HCT116 (cell line): ENCODE results near the gene TST. TPM values are rescaled to one million over a fixed set of nuclear protein-coding genes. Genes with fewer than 3 reads are reported as not detected.
A peak's percentile ranks its signal among the peaks of the same experiment; 100 is the strongest.

Source experiments
- ATAC-seq: fragments of 200-7000 bp; cut with Tn5 transposase; 2 replicates; pipeline ENCODE4 v1.9.1; 2020; ENCODE audit warnings: mild to moderate bottlenecking, moderate library complexity
- BruUV-seq: library from RNA; stranded (reverse); fragments of 400-500 nt; replicated peaks from 2 replicates; lab custom pipeline; 2021; lab: Mats Ljungman, UMichigan
- CTCF ChIA-PET: fragments of 300-600 bp; sonication (Branson Sonifier 250); formaldehyde crosslinking; loops from one replicate; lab custom pipeline; 2021; ENCODE audit warnings: antibody characterized with exemption; lab: Charles Lee
- POLR2A ChIA-PET: fragments of 300-600, 350-600 bp; sonication (Branson Sonifier 250); formaldehyde crosslinking; loops from one replicate; lab custom pipeline; 2021; ENCODE audit warnings: antibody characterized with exemption; lab: Charles Lee
- RAD21 ChIA-PET, 2 experiments: fragments of 300-600 bp; sonication (Branson Sonifier 250); formaldehyde crosslinking; loops; one replicate each; lab custom pipeline; 2023; ENCODE audit warnings: low total read pairs in 2 of 2; ENCODE audit not compliant: uncharacterized antibody in 2 of 2, unreplicated experiment in 2 of 2, low non-redundant PET in 1 of 2; lab: Charles Lee
- DNase-seq: peaks from one replicate; pipeline ENCODE4 v3.0.0-alpha.2; 2010; ENCODE audit warnings: low read depth, low spot score
- H2AFZ ChIP-seq: fragments of 200-600 bp; shearing (Covaris generic), sonication (generic); 2 replicates; pipeline ENCODE4 v1.6.1; 2017; ENCODE audit warnings: low read depth, mixed run types, mixed read lengths, antibody characterized with exemption, low read length; ENCODE audit not compliant: poor library complexity, severe bottlenecking
- H3K27ac ChIP-seq: 2 replicates; pipeline ENCODE4 v1.5.1; 2012; ENCODE audit warnings: low read depth, low read length
- H3K27me3 ChIP-seq: fragments of 200-600 bp; sonication (generic); 2 replicates; pipeline ENCODE4 v1.6.1; 2016; ENCODE audit warnings: mixed run types, low read length, mixed read lengths; ENCODE audit not compliant: insufficient read depth
- H3K36me3 ChIP-seq, 2 experiments: fragments of 200-500 bp in 1 of 2; fragments of 200-600 bp in 1 of 2; sonication (Bioruptor generic) in 1 of 2; sonication (generic) in 1 of 2; 2 replicates each; pipeline versions ENCODE4 v1.5.1 to v1.6.1; 2014 to 2016; ENCODE audit warnings: low read length in 2 of 2, inconsistent platforms in 1 of 2, mixed read lengths in 1 of 2, mixed run types in 1 of 2; ENCODE audit not compliant: insufficient read depth in 2 of 2, control insufficient read depth in 1 of 2
- H3K4me1 ChIP-seq, 2 experiments: fragments of 200-600 bp in 1 of 2; sonication (generic) in 1 of 2; 2 replicates each; pipeline versions ENCODE4 v1.5.1 to v1.6.1; 2012 to 2017; ENCODE audit warnings: low read length in 2 of 2, inconsistent platforms in 1 of 2, mild to moderate bottlenecking in 1 of 2, mixed read lengths in 1 of 2, mixed run types in 1 of 2, moderate library complexity in 1 of 2; ENCODE audit not compliant: insufficient read depth in 2 of 2, control insufficient read depth in 1 of 2
- H3K4me2 ChIP-seq: fragments of 200-600 bp; sonication (generic); 2 replicates; pipeline ENCODE4 v1.6.1; 2017; ENCODE audit warnings: mixed run types, low read length, mixed read lengths
- H3K4me3 ChIP-seq, 2 experiments: fragments of 200-600 bp in 1 of 2; sonication (generic) in 1 of 2; replicated peaks in 1 of 2; 2 replicates each; pipeline ENCODE4 v1.5.1; 2011 to 2016; ENCODE audit warnings: low read length in 2 of 2, control low read depth in 1 of 2, low read depth in 1 of 2, mild to moderate bottlenecking in 1 of 2, mixed read lengths in 1 of 2, mixed run types in 1 of 2
- H3K79me2 ChIP-seq: fragments of 200-600 bp; sonication (generic); 2 replicates; pipeline ENCODE4 v1.6.1; 2017; ENCODE audit warnings: mild to moderate bottlenecking, mixed run types, low read length, moderate library complexity, mixed read lengths; ENCODE audit not compliant: insufficient read depth
- H3K9ac ChIP-seq: fragments of 200-600 bp; sonication (generic); 2 replicates; pipeline ENCODE4 v1.6.1; 2016; ENCODE audit warnings: low read length, mixed read lengths
- H3K9me2 ChIP-seq: fragments of 200-600 bp; sonication (generic), shearing (Covaris generic); 2 replicates; pipeline ENCODE4 v1.6.1; 2017; ENCODE audit warnings: mixed run types, mild to moderate bottlenecking, moderate library complexity; ENCODE audit not compliant: insufficient read depth
- H3K9me3 ChIP-seq, 2 experiments: fragments of 200-500 bp in 1 of 2; fragments of 200-600 bp in 1 of 2; sonication (Bioruptor generic) in 1 of 2; sonication (generic) in 1 of 2; 2 replicates each; pipeline ENCODE4 v1.6.1; 2014 to 2017; ENCODE audit warnings: low read length in 2 of 2, mixed read lengths in 2 of 2, inconsistent platforms in 1 of 2, low read depth in 1 of 2, mild to moderate bottlenecking in 1 of 2, mixed run types in 1 of 2, moderate library complexity in 1 of 2; ENCODE audit not compliant: control insufficient read depth in 1 of 2, insufficient read depth in 1 of 2
- H4K20me1 ChIP-seq: fragments of 200-600 bp; sonication (generic), shearing (Covaris generic); 2 replicates; pipeline ENCODE4 v1.6.1; 2017; ENCODE audit warnings: mixed run types, mild to moderate bottlenecking, moderate library complexity; ENCODE audit not compliant: insufficient read depth
- CBX3 ChIP-seq: IDR thresholded peaks from 2 replicates; pipeline ENCODE4 v1.6.1; 2012; ENCODE audit warnings: low read depth
- EGR1 ChIP-seq: IDR thresholded peaks from 2 replicates; pipeline ENCODE4 v1.6.1; 2012; ENCODE audit warnings: low read depth
- ELF1 ChIP-seq: IDR thresholded peaks from 2 replicates; pipeline ENCODE4 v1.6.1; 2012; ENCODE audit warnings: low read depth, borderline replicate concordance
- EZH2 ChIP-seq: fragments of 200-600 bp; sonication (generic); IDR thresholded peaks from 2 replicates; pipeline ENCODE4 v1.6.1; 2017; ENCODE audit warnings: antibody characterized with exemption, mixed run types
- EZH2phosphoT487 ChIP-seq: fragments of 200-600 bp; IDR thresholded peaks from 2 replicates; pipeline ENCODE4 v1.6.1; 2018; ENCODE audit warnings: antibody characterized with exemption, borderline replicate concordance
- FOSL1 ChIP-seq: IDR thresholded peaks from 2 replicates; pipeline ENCODE4 v1.6.1; 2012; ENCODE audit warnings: low read depth
- POLR2A ChIP-seq: IDR thresholded peaks from 2 replicates; pipeline ENCODE4 v1.7.0; 2011; ENCODE audit warnings: borderline replicate concordance; ENCODE audit not compliant: insufficient read depth, insufficient read length; ENCODE audit errors: extremely low read depth
- POLR2AphosphoS5 ChIP-seq: IDR thresholded peaks from 2 replicates; pipeline ENCODE4 v1.6.1; 2011; ENCODE audit warnings: mild to moderate bottlenecking, low read depth, low read length, moderate library complexity
- SIN3A ChIP-seq: IDR thresholded peaks from 2 replicates; pipeline ENCODE4 v1.6.1; 2012; ENCODE audit warnings: low read depth
- SP1 ChIP-seq: IDR thresholded peaks from 2 replicates; pipeline ENCODE4 v1.6.1; 2012; ENCODE audit warnings: low read depth
- SRF ChIP-seq: IDR thresholded peaks from 2 replicates; pipeline ENCODE4 v1.6.1; 2012; ENCODE audit warnings: low read depth
- TCF7L2 ChIP-seq: IDR thresholded peaks from 2 replicates; pipeline ENCODE4 v1.7.0; 2011; ENCODE audit warnings: borderline replicate concordance, inconsistent platforms; ENCODE audit not compliant: insufficient read depth, insufficient read length; ENCODE audit errors: extremely low read depth
- YY1 ChIP-seq: IDR thresholded peaks from 2 replicates; pipeline ENCODE4 v1.6.1; 2011; ENCODE audit warnings: low read length, low read depth, moderate library complexity, mild to moderate bottlenecking; ENCODE audit not compliant: insufficient replicate concordance; ENCODE audit errors: extremely low read depth
- ZNF274 ChIP-seq: fragments of 200-500 bp; sonication (Bioruptor generic); IDR thresholded peaks from 2 replicates; pipeline ENCODE4 v1.6.1; 2014; ENCODE audit warnings: mild to moderate bottlenecking, low read depth, low read length, inconsistent platforms
- intact Hi-C: fragments of 100-400 bp; cut with micrococcal nuclease; formaldehyde crosslinking; loops from 2 replicates; pipeline ENCODE4 v1.10.0; 2022
- total RNA-seq: library from RNA; stranded (reverse); gene quantifications from one replicate; pipeline ENCODE4 v1.2.1, GENCODE V29; 2021; ENCODE audit not compliant: unreplicated experiment
- TF ChIP-seq, protein P1 (sequence below), 3 experiments: fragments of 200-600 bp in 1 of 3; sonication (generic) in 1 of 3; IDR thresholded peaks in 2 of 3; conservative IDR thresholded peaks in 1 of 3; 2 replicates each; pipeline ENCODE4 v1.5.1; 2012 to 2017; ENCODE audit warnings: low read depth in 2 of 3, low read length in 2 of 3, antibody characterized with exemption in 1 of 3, borderline replicate concordance in 1 of 3, control low read depth in 1 of 3, mild to moderate bottlenecking in 1 of 3, mixed read lengths in 1 of 3, mixed run types in 1 of 3, moderate library complexity in 1 of 3; ENCODE audit not compliant: insufficient read depth in 1 of 3
- TF ChIP-seq, protein P2 (sequence below): IDR thresholded peaks from 2 replicates; pipeline ENCODE4 v1.6.1; 2012; ENCODE audit warnings: low read depth
- TF ChIP-seq, protein P3 (sequence below): IDR thresholded peaks from 2 replicates; pipeline ENCODE4 v1.6.1; 2011; ENCODE audit warnings: mild to moderate bottlenecking, low read length, moderate library complexity; ENCODE audit not compliant: insufficient replicate concordance; ENCODE audit errors: extremely low read depth
- TF ChIP-seq, protein P4 (sequence below): IDR thresholded peaks from 2 replicates; pipeline ENCODE4 v1.6.1; 2012

The TST gene
- total RNA-seq, 1 experiment from 2014 or later: 32.1 TPM

DNA sequence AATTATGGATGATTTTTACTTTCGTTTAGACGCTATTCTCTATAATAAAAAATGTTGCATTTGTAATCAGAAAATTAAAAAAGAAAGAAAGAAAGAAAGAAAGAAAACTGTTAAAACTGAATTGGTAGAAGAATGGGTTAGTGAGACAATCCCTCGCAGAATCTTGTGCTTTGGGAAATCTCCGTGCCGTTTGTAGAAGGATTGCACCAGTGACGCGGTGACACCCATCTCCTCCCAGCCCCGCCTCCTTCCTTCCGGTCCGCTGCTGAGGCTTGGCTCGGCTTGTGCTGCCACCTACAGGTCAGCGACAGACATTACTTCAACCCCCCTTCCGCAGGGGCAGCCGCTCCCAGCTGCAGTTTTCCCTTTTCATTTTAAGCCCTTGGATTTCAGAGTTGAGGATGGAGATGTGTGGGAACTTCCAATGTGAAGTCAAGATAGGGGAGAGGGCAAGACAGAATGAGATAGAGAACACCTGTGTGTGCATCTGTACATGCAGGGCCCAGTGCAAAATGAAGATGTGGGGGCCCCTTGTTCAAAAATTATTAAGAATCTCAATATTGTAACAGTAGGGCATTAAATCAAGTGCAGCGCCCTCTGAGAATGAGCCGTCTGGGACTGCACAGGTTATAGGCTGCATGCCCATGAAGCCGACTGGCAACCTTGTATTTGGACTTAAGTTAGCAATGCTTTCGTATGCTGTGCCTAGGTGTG is 41.1 kb downstream of the TST start:
- no peaks in the 10 kb centered on the region for H4K20me1 ChIP-seq
- peak; percentile 88 for ATAC-seq
- H2AFZ ChIP-seq: peak overlapping the region; percentile 94
- no TSS peak for BruUV-seq
- H3K4me3 ChIP-seq: peak overlapping the region; percentile 35 to 48
- POLR2A ChIA-PET: interaction anchor here (1.2 to 4.1 kb wide), 3 partner anchors 9 to 449 kb away, joined by 3 to 16 read pairs (median 3); partner anchors contain the start of gene EIF3D
- H3K4me2 ChIP-seq: peak overlapping the region; percentile 73
- no peaks in the 10 kb centered on the region for H3K79me2 ChIP-seq
- CTCF ChIA-PET: interaction anchor here (0.6 to 2.6 kb wide), 18 partner anchors 9 to 457 kb away, joined by 3 to 23 read pairs (median 5); partner anchors contain the start of gene IFT27
- peak; percentile 70 for DNase-seq
- RAD21 ChIA-PET: interaction anchor here in 1 of 2 experiments (1.0 kb wide), 1 partner anchor 14 kb away, joined by 3 read pairs; no protein-coding TSS in a partner anchor
- no peaks in the 10 kb centered on the region for H3K36me3 ChIP-seq
- H3K27ac ChIP-seq: no peak overlapping the region
- no peaks in the 10 kb centered on the region for H3K9me2 ChIP-seq
- intact Hi-C loops: loop anchor here (1.0 to 5.0 kb wide), 4 partner anchors 106 to 431 kb away; no protein-coding TSS in a partner anchor
- no peaks in the 10 kb centered on the region for H3K27me3 ChIP-seq
- H3K9ac ChIP-seq: peak overlapping the region; percentile 31; the same call in 1 of the 2 replicates
- H3K4me1 ChIP-seq: peaks cover 5 to 12% of the 10 kb centered on the region in 2 experiments
- no peaks in the 10 kb centered on the region for H3K9me3 ChIP-seq
- TF ChIP-seq ZNF274 (no peak), EGR1 (no peak), POLR2A (peak; percentile 41), TCF7L2 (no peak), CBX3 (0 out of 2 replicates have a peak, but pooled peaks have one; percentile 19), EZH2phosphoT487 (no peak), FOSL1 (no peak), ELF1 (no peak; the same call in 1 of the 2 replicates), YY1 (no peak), SIN3A (no peak), SRF (no peak), EZH2 (no peak), SP1 (no peak), POLR2AphosphoS5 (peak; percentile 64; the same call in 1 of the 2 replicates)
- TF ChIP-seq, protein P1, sequence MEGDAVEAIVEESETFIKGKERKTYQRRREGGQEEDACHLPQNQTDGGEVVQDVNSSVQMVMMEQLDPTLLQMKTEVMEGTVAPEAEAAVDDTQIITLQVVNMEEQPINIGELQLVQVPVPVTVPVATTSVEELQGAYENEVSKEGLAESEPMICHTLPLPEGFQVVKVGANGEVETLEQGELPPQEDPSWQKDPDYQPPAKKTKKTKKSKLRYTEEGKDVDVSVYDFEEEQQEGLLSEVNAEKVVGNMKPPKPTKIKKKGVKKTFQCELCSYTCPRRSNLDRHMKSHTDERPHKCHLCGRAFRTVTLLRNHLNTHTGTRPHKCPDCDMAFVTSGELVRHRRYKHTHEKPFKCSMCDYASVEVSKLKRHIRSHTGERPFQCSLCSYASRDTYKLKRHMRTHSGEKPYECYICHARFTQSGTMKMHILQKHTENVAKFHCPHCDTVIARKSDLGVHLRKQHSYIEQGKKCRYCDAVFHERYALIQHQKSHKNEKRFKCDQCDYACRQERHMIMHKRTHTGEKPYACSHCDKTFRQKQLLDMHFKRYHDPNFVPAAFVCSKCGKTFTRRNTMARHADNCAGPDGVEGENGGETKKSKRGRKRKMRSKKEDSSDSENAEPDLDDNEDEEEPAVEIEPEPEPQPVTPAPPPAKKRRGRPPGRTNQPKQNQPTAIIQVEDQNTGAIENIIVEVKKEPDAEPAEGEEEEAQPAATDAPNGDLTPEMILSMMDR (IDR thresholded peaks at IDR 0.05 in 2 of 3, conservative IDR thresholded peaks at IDR 0.05 in 1 of 3; ENCODE audit: borderline replicate concordance in 1 of 3, insufficient read depth in 1 of 3, low read depth in 2 of 3, low read length in 2 of 3): peak; percentile 80 to 97 (median 92)
- TF ChIP-seq, protein P2, sequence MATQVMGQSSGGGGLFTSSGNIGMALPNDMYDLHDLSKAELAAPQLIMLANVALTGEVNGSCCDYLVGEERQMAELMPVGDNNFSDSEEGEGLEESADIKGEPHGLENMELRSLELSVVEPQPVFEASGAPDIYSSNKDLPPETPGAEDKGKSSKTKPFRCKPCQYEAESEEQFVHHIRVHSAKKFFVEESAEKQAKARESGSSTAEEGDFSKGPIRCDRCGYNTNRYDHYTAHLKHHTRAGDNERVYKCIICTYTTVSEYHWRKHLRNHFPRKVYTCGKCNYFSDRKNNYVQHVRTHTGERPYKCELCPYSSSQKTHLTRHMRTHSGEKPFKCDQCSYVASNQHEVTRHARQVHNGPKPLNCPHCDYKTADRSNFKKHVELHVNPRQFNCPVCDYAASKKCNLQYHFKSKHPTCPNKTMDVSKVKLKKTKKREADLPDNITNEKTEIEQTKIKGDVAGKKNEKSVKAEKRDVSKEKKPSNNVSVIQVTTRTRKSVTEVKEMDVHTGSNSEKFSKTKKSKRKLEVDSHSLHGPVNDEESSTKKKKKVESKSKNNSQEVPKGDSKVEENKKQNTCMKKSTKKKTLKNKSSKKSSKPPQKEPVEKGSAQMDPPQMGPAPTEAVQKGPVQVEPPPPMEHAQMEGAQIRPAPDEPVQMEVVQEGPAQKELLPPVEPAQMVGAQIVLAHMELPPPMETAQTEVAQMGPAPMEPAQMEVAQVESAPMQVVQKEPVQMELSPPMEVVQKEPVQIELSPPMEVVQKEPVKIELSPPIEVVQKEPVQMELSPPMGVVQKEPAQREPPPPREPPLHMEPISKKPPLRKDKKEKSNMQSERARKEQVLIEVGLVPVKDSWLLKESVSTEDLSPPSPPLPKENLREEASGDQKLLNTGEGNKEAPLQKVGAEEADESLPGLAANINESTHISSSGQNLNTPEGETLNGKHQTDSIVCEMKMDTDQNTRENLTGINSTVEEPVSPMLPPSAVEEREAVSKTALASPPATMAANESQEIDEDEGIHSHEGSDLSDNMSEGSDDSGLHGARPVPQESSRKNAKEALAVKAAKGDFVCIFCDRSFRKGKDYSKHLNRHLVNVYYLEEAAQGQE: no peak
- TF ChIP-seq, protein P3, sequence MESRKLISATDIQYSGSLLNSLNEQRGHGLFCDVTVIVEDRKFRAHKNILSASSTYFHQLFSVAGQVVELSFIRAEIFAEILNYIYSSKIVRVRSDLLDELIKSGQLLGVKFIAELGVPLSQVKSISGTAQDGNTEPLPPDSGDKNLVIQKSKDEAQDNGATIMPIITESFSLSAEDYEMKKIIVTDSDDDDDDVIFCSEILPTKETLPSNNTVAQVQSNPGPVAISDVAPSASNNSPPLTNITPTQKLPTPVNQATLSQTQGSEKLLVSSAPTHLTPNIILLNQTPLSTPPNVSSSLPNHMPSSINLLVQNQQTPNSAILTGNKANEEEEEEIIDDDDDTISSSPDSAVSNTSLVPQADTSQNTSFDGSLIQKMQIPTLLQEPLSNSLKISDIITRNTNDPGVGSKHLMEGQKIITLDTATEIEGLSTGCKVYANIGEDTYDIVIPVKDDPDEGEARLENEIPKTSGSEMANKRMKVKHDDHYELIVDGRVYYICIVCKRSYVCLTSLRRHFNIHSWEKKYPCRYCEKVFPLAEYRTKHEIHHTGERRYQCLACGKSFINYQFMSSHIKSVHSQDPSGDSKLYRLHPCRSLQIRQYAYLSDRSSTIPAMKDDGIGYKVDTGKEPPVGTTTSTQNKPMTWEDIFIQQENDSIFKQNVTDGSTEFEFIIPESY: no peak
- TF ChIP-seq, protein P4, sequence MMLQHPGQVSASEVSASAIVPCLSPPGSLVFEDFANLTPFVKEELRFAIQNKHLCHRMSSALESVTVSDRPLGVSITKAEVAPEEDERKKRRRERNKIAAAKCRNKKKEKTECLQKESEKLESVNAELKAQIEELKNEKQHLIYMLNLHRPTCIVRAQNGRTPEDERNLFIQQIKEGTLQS: no peak
